ENCODE measurements around the gene ACTR2.

- TF ChIP-seq GTF2F1 (IDR thresholded peaks at IDR 0.05; ENCODE audit: low read length): no peak
- TF ChIP-seq CAMTA2 (CRISPR knock-in tag; IDR thresholded peaks at IDR 0.05; ENCODE audit: borderline replicate concordance): no peak
- no peak for TF ChIP-seq AKNA (CRISPR knock-in tag; IDR thresholded peaks at IDR 0.05; ENCODE audit: borderline replicate concordance)
- no peak for TF ChIP-seq POLR2AphosphoS5 (IDR thresholded peaks at IDR 0.05; ENCODE audit: low read depth, low read length)
- TF ChIP-seq ZNF512B (CRISPR knock-in tag; IDR thresholded peaks at IDR 0.05; ENCODE audit: borderline replicate concordance): no peak
- no peak for TF ChIP-seq ZNF441 (CRISPR knock-in tag; IDR thresholded peaks at IDR 0.05; ENCODE audit: borderline replicate concordance)
- no peak for TF ChIP-seq NFIC (IDR thresholded peaks at IDR 0.05; ENCODE audit: low read length)
- TF ChIP-seq ATRX (CRISPR knock-in tag; IDR thresholded peaks at IDR 0.05; ENCODE audit: borderline replicate concordance): no peak
- no peak for TF ChIP-seq ZBTB49 (CRISPR knock-in tag; IDR thresholded peaks at IDR 0.05; ENCODE audit: borderline replicate concordance)
- no peak for TF ChIP-seq TFAP4 (IDR thresholded peaks at IDR 0.05; ENCODE audit: borderline replicate concordance, low read depth)
- no peak for TF ChIP-seq PATZ1 (CRISPR knock-in tag; IDR thresholded peaks at IDR 0.05)
- TF ChIP-seq NONO (IDR thresholded peaks at IDR 0.05): no peak
- TF ChIP-seq NONO (CRISPR knock-in tag; conservative IDR thresholded peaks at IDR 0.05): no peak
- no peak for TF ChIP-seq USF2 (IDR thresholded peaks at IDR 0.05; ENCODE audit: low read depth, low read length)
- TF ChIP-seq USF2 (CRISPR knock-in tag; IDR thresholded peaks at IDR 0.05; ENCODE audit: borderline replicate concordance): no peak
These were observed 78.3 kb downstream of the ACTR2 start for GRCh38 chr2:65305934-65306333.

Measured in HepG2 (cell line).